CD8-positive, alpha-beta memory T cell (primary cell): ENCODE data around the gene AREL1. TPM values are rescaled to one million over a fixed set of nuclear protein-coding genes. Genes with fewer than 3 reads are reported as not detected.

Source experiments
- CTCF ChIA-PET: fragments of 350-600 bp; sonication (Branson Sonifier 250); formaldehyde crosslinking; loops from one replicate; lab custom pipeline; 2021; ENCODE audit warnings: antibody characterized with exemption; lab: Charles Lee
- POLR2A ChIA-PET: fragments of 350-600 bp; sonication (Branson Sonifier 250); formaldehyde crosslinking; loops from one replicate; lab custom pipeline; 2021; ENCODE audit warnings: antibody characterized with exemption; lab: Charles Lee
- DNase-seq, 5 donors: peaks; one replicate each; pipeline versions ENCODE4 v3.0.0 to v3.0.0-alpha.2; 2020 to 2022; ENCODE audit warnings: mixed read lengths in 1 of 5
- H3K27ac ChIP-seq: one replicate; pipeline ENCODE4 v1.7.0; 2013; ENCODE audit warnings: low read depth, mild to moderate bottlenecking, low read length, moderate library complexity
- H3K27me3 ChIP-seq: 2 replicates; pipeline ENCODE4 v1.7.0; 2013; ENCODE audit warnings: low read length, mild to moderate bottlenecking; ENCODE audit not compliant: insufficient read depth, poor library complexity, severe bottlenecking
- H3K36me3 ChIP-seq: 2 replicates; pipeline ENCODE4 v1.7.0; 2013; ENCODE audit warnings: mild to moderate bottlenecking, low read length, moderate library complexity; ENCODE audit not compliant: insufficient read depth
- H3K4me1 ChIP-seq: 2 replicates; pipeline ENCODE4 v1.7.0; 2013; ENCODE audit warnings: mild to moderate bottlenecking, low read length, moderate library complexity; ENCODE audit not compliant: insufficient read depth
- H3K4me3 ChIP-seq: 2 replicates; pipeline ENCODE4 v1.7.0; 2013; ENCODE audit warnings: mild to moderate bottlenecking, low read length
- H3K9me3 ChIP-seq: 2 replicates; pipeline ENCODE4 v1.7.0; 2013; ENCODE audit warnings: mild to moderate bottlenecking, low read length
- H3K27ac Mint-ChIP-seq, 8 donors: one replicate each; pipeline ENCODE4 v1.8.0; 2020 to 2021; ENCODE audit warnings: mixed read lengths in 8 of 8, mild to moderate bottlenecking in 6 of 8, inconsistent platforms in 3 of 8, moderate library complexity in 3 of 8
- H3K27me3 Mint-ChIP-seq, 2 donors: one replicate each; pipeline ENCODE4 v1.8.0; 2020 to 2021; ENCODE audit warnings: mixed read lengths in 2 of 2, mild to moderate bottlenecking in 1 of 2, moderate library complexity in 1 of 2
- H3K36me3 Mint-ChIP-seq, 3 donors: one replicate each; pipeline ENCODE4 v1.8.0; 2020 to 2021; ENCODE audit warnings: mixed read lengths in 3 of 3, inconsistent platforms in 1 of 3, mild to moderate bottlenecking in 1 of 3
- H3K4me1 Mint-ChIP-seq, 3 donors: one replicate each; pipeline ENCODE4 v1.8.0; 2020 to 2021; ENCODE audit warnings: mixed read lengths in 3 of 3, inconsistent platforms in 1 of 3, mild to moderate bottlenecking in 1 of 3
- H3K4me3 Mint-ChIP-seq, 7 donors: one replicate each; pipeline ENCODE4 v1.8.0; 2020 to 2021; ENCODE audit warnings: mixed read lengths in 7 of 7, mild to moderate bottlenecking in 6 of 7, moderate library complexity in 4 of 7, inconsistent platforms in 2 of 7
- H3K9me3 Mint-ChIP-seq, 5 donors: one replicate each; pipeline ENCODE4 v1.8.0; 2020 to 2022; ENCODE audit warnings: mixed read lengths in 5 of 5, mild to moderate bottlenecking in 3 of 5, moderate library complexity in 2 of 5, inconsistent platforms in 1 of 5
- polyA plus RNA-seq: library from polyadenylated mRNA; unstranded; fragments of 300-500 nt; fragmentation: Illumina TruSeq; gene quantifications from one replicate; pipeline ENCODE4 v1.2.3, GENCODE V29; 2021
- total RNA-seq, 2 experiments: library from RNA; stranded (reverse); gene quantifications; one replicate each; pipeline ENCODE4 v1.2.3, GENCODE V29; 2021

The AREL1 gene
- total and polyA plus RNA-seq, 3 experiments from 2014 or later: 28.6 to 37.7 (median 37.0) TPM

DNA sequence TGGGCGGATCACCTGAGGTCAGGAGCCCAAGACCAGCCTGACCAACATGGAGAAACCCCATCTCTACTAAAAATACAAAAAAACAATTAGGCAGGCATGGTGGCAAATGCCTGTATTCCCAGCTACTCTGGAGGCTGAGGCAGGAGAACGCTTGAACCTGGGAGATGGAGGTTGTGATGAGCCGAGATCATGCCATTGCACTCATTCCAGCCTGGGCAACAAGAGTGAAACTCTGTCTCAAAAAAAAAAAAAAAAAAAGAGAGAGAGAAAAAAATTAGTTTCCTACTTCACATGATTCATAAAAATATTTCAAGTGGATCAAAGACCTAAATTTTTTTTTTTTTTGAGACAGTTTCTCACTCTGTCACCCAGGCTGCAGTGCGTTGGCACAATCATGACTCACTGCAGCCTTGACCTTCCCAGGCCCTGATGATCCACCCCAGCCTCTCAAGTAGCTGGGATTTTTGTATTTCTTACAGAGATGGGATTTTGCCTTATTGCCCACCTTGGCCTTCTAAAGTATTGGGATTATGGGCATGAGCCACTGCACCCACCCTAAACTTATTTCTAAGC is 25.0 kb upstream of the AREL1 start:
- H3K27ac Mint-ChIP-seq: no peak overlapping the region
- H3K4me1 ChIP-seq: no peaks in the 10 kb centered on the region
- H3K9me3 ChIP-seq: no peaks in the 10 kb centered on the region
- ChIA-PET CTCF (interaction anchor here (1.2 kb wide), 1 partner anchor 129 kb away, joined by 5 read pairs; no protein-coding TSS in a partner anchor), POLR2A (no interaction called here)
- no peak overlapping the region for H3K4me3 ChIP-seq
- DNase-seq: no peak
- no peak overlapping the region for H3K27ac ChIP-seq
- no peaks in the 10 kb centered on the region for H3K4me1 Mint-ChIP-seq
- H3K36me3 Mint-ChIP-seq: peaks cover 3 to 55% (median 14%) of the 10 kb centered on the region in 3 donors
- no peaks in the 10 kb centered on the region for H3K27me3 Mint-ChIP-seq
- no peaks in the 10 kb centered on the region for H3K27me3 ChIP-seq
- H3K36me3 ChIP-seq: peaks cover 15% of the 10 kb centered on the region
- no peaks in the 10 kb centered on the region for H3K9me3 Mint-ChIP-seq
- no peak overlapping the region for H3K4me3 Mint-ChIP-seq

DNA sequence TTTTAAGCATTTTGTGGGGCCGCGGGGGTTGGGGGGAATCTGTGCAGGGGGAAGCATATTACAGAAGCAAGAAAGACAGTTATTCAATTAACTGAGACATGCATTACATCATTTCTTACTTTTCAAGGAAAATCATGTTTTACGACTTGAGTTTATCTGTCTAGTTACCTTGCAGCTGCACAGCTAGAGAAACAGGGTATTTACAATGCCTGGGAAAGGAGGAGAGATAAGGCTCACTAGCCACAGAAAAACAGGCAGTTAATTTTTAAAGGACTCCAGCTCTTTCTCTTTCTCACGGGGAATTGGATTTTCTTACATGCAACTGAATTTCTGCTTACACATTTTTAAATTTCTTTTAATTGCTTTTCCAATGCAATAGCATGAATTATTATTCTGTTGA is 22.2 kb upstream of the AREL1 start:
- no peaks in the 10 kb centered on the region for H3K27me3 Mint-ChIP-seq
- H3K4me3 ChIP-seq: no peak overlapping the region
- no peaks in the 10 kb centered on the region for H3K4me1 ChIP-seq
- H3K27ac ChIP-seq: no peak overlapping the region
- no peaks in the 10 kb centered on the region for H3K4me1 Mint-ChIP-seq
- peak overlapping the region in 2 of 8 donors; percentile 17 to 54 for H3K27ac Mint-ChIP-seq
- ChIA-PET CTCF (interaction anchor here (1.4 kb wide), 1 partner anchor 126 kb away, joined by 3 read pairs; no protein-coding TSS in a partner anchor), POLR2A (interaction anchor here (0.6 kb wide), 1 partner anchor 27 kb away, joined by 5 read pairs; no protein-coding TSS in a partner anchor)
- peaks cover 15% of the 10 kb centered on the region for H3K36me3 ChIP-seq
- no peaks in the 10 kb centered on the region for H3K27me3 ChIP-seq
- DNase-seq: no peak
- peaks cover 3 to 75% (median 17%) of the 10 kb centered on the region in 3 donors for H3K36me3 Mint-ChIP-seq
- no peaks in the 10 kb centered on the region for H3K9me3 ChIP-seq
- no peaks in the 10 kb centered on the region for H3K9me3 Mint-ChIP-seq
- H3K4me3 Mint-ChIP-seq: no peak overlapping the region

DNA sequence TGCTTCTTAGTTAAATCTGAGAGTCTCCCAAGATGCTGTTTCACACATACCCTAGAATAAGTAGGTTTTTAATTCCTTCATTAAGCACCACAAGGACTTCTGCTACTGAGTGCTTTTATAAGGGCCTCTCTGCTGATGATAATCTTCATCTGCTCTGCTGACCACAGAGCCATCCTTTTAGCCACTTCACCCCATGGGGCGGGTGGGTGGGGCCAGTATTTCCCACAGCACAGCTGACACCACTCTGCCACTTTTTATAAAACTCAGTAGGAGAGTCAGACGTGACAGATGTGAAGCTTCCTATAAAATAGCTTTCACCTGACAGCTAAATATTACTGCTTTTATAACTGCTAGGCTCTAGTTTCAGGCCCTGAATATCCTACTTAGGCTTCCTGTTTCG is 20.3 kb upstream of the AREL1 start:
- H3K4me3 ChIP-seq: no peak overlapping the region
- ChIA-PET CTCF (interaction anchor here (1.0 kb wide), 1 partner anchor 121 kb away, joined by 3 read pairs; the partner anchor contains the start of gene LTBP2), POLR2A (no interaction called here)
- H3K27ac Mint-ChIP-seq: no peak overlapping the region
- H3K4me1 ChIP-seq: no peaks in the 10 kb centered on the region
- H3K27me3 Mint-ChIP-seq: no peaks in the 10 kb centered on the region
- H3K9me3 Mint-ChIP-seq: no peaks in the 10 kb centered on the region
- H3K9me3 ChIP-seq: no peaks in the 10 kb centered on the region
- H3K4me1 Mint-ChIP-seq: no peaks in the 10 kb centered on the region
- H3K36me3 ChIP-seq: peaks cover 15% of the 10 kb centered on the region
- no peak for DNase-seq
- H3K4me3 Mint-ChIP-seq: no peak overlapping the region
- no peaks in the 10 kb centered on the region for H3K27me3 ChIP-seq
- no peak overlapping the region for H3K27ac ChIP-seq
- H3K36me3 Mint-ChIP-seq: peaks cover 3 to 68% (median 17%) of the 10 kb centered on the region in 3 donors

DNA sequence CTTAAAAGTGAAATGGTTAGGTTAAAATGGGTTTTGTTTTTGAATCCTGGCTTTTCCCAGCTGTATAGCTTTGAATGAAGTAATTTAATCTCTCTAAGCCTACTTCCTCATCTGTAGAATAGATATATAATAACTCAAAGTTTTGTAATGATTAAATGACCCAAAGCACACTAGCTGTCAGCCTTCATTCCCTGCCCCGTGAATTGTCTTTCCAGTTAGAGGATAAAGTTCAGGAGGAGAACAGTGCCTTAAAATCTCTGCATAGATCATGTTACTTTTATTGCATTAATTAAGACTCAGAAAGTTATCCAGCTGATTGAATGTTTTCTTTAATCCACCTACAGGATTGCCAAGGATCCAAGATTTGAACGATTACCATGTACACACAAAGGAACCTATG is 19.5 kb upstream of the AREL1 start:
- ChIA-PET POLR2A (interaction anchor here (1.1 kb wide), 1 partner anchor 121 kb away, joined by 3 read pairs; the partner anchor contains the start of gene LTBP2), CTCF (no interaction called here)
- peaks cover 15% of the 10 kb centered on the region for H3K36me3 ChIP-seq
- no peak overlapping the region for H3K27ac ChIP-seq
- H3K4me3 ChIP-seq: no peak overlapping the region
- no peaks in the 10 kb centered on the region for H3K9me3 ChIP-seq
- peaks cover 3 to 66% (median 17%) of the 10 kb centered on the region in 3 donors for H3K36me3 Mint-ChIP-seq
- no peak overlapping the region for H3K4me3 Mint-ChIP-seq
- no peak overlapping the region for H3K27ac Mint-ChIP-seq
- no peaks in the 10 kb centered on the region for H3K9me3 Mint-ChIP-seq
- no peaks in the 10 kb centered on the region for H3K4me1 ChIP-seq
- H3K27me3 Mint-ChIP-seq: no peaks in the 10 kb centered on the region
- no peaks in the 10 kb centered on the region for H3K4me1 Mint-ChIP-seq
- DNase-seq: no peak
- no peaks in the 10 kb centered on the region for H3K27me3 ChIP-seq

DNA sequence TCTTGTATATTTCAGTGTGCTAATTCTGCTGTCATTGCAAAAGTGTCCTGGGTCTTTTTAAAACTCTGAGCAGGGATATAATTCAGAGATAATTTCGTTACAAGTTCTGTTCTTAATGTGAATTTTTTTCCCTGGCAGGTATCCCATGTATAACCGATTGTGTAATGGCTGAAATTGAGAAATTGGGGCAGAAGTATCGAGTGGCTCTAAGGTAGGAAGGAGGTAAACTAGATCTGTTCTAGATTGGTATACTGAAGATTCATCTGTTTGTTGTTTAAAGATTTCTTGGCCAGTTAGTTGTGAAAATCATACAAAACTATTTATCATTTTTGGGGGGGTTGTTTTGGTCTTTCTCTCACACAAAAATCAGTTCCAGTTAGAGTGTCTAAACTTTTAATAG is 10.3 kb upstream of the AREL1 start:
- H3K27me3 Mint-ChIP-seq: no peaks in the 10 kb centered on the region
- H3K9me3 ChIP-seq: no peaks in the 10 kb centered on the region

GRCh38 chr14:74720526-74720925 is 7.6 kb upstream of the AREL1 start:
- Histone ChIP-seq H3K9me3 (no peaks in the 10 kb centered on the region), H3K27me3 (no peaks in the 10 kb centered on the region), H3K36me3 (peaks cover 30% of the 10 kb centered on the region), H3K27ac (no peak overlapping the region), H3K4me1 (no peaks in the 10 kb centered on the region), H3K4me3 (no peak overlapping the region)
- H3K36me3 Mint-ChIP-seq: peaks cover 12 to 62% (median 20%) of the 10 kb centered on the region in 3 donors
- no peaks in the 10 kb centered on the region for H3K27me3 Mint-ChIP-seq
- H3K9me3 Mint-ChIP-seq: no peaks in the 10 kb centered on the region
- ChIA-PET CTCF (interaction anchor here (1.5 kb wide), 1 partner anchor 43 kb away, joined by 3 read pairs; the partner anchor contains the start of gene YLPM1), POLR2A (no interaction called here)
- H3K4me1 Mint-ChIP-seq: peaks cover 7 to 15% (median 8%) of the 10 kb centered on the region in 3 donors
- no peak overlapping the region for H3K27ac Mint-ChIP-seq
- no peak for DNase-seq
- no peak overlapping the region for H3K4me3 Mint-ChIP-seq

More for the DNA sequence above, 10.3 kb upstream of the AREL1 start:
- Histone ChIP-seq H3K27me3 (no peaks in the 10 kb centered on the region), H3K27ac (no peak overlapping the region), H3K4me3 (no peak overlapping the region), H3K36me3 (peaks cover 13% of the 10 kb centered on the region), H3K4me1 (no peaks in the 10 kb centered on the region)
- peak overlapping the region in 2 of 8 donors; percentile 42 to 74 for H3K27ac Mint-ChIP-seq
- POLR2A ChIA-PET: interaction anchor here (0.6 kb wide), 1 partner anchor 169 kb away, joined by 3 read pairs; no protein-coding TSS in a partner anchor
- H3K4me3 Mint-ChIP-seq: no peak overlapping the region
- peaks cover 12 to 48% (median 16%) of the 10 kb centered on the region in 3 donors for H3K36me3 Mint-ChIP-seq
- no peaks in the 10 kb centered on the region for H3K9me3 Mint-ChIP-seq
- DNase-seq: no peak
- peaks cover 0 to 4% (median 0%) of the 10 kb centered on the region in 3 donors for H3K4me1 Mint-ChIP-seq
- CTCF ChIA-PET: no interaction called here

- Histone ChIP-seq H3K4me1 (peaks cover 24% of the 10 kb centered on the region), H3K27ac (peak overlapping the region; percentile 87), H3K9me3 (no peaks in the 10 kb centered on the region), H3K4me3 (peak overlapping the region; percentile 91), H3K36me3 (peaks cover 20% of the 10 kb centered on the region), H3K27me3 (no peaks in the 10 kb centered on the region)
- Mint-ChIP-seq H3K27me3 (peaks cover 0 to 2% of the 10 kb centered on the region in 2 donors), H3K9me3 (no peaks in the 10 kb centered on the region), H3K36me3 (peaks cover 3 to 42% (median 13%) of the 10 kb centered on the region in 3 donors), H3K4me3 (peak overlapping the region; percentile 87 to 100 (median 98)), H3K27ac (peak overlapping the region; percentile 84 to 100 (median 99)), H3K4me1 (peaks cover 49 to 74% (median 71%) of the 10 kb centered on the region in 3 donors)
- no peak for DNase-seq
- POLR2A ChIA-PET: interaction anchor here (0.5 to 2.2 kb wide), 3 partner anchors 21 to 95 kb away, joined by 3 to 5 read pairs (median 3); no protein-coding TSS in a partner anchor
- CTCF ChIA-PET: interaction anchor here (1.5 to 2.0 kb wide), 2 partner anchors 101 to 104 kb away, joined by 6 read pairs; partner anchors contain the start of gene LTBP2
Observed at GRCh38 chr14:74713395-74713735, 485 bp upstream of the AREL1 start.

- Histone ChIP-seq H3K9me3 (no peaks in the 10 kb centered on the region), H3K4me3 (no peak overlapping the region), H3K4me1 (peaks cover 24% of the 10 kb centered on the region), H3K27ac (no peak overlapping the region), H3K27me3 (no peaks in the 10 kb centered on the region), H3K36me3 (peaks cover 14% of the 10 kb centered on the region)
- peak overlapping the region in 6 of 7 donors; percentile 42 to 100 (median 92) for H3K4me3 Mint-ChIP-seq
- no peaks in the 10 kb centered on the region for H3K9me3 Mint-ChIP-seq
- no peak for DNase-seq
- ChIA-PET POLR2A (interaction anchor here (0.6 kb wide), 1 partner anchor 425 kb away, joined by 10 read pairs; no protein-coding TSS in a partner anchor), CTCF (no interaction called here)
- H3K36me3 Mint-ChIP-seq: peaks cover 1 to 29% (median 10%) of the 10 kb centered on the region in 3 donors
- H3K4me1 Mint-ChIP-seq: peaks cover 52 to 82% (median 78%) of the 10 kb centered on the region in 3 donors
- peak overlapping the region in 2 of 8 donors; percentile 10 to 84 for H3K27ac Mint-ChIP-seq
- peaks cover 0 to 2% of the 10 kb centered on the region in 2 donors for H3K27me3 Mint-ChIP-seq
Observed at GRCh38 chr14:74711651-74712050, 1.2 kb downstream of the AREL1 start.
